Measurements from ENCODE around the gene LDAH.
"Not testable (repeated sequence)": the region's sequence is repeated elsewhere in the genome, so short reads cannot be mapped to it uniquely, and the experiment has no call there.

Gene LDAH

GRCh38 chr2:20711641-20712040, 111.3 kb downstream of the LDAH start:
- not testable (repeated sequence) for H2AFZ ChIP-seq (ENCODE audit: low read length); H3K4ac ChIP-seq (ENCODE audit: low read length); DNase-seq (ENCODE audit: low spot score); H4K91ac ChIP-seq (ENCODE audit: low read depth, low read length, poor library complexity); H3K14ac ChIP-seq (ENCODE audit: low read length); H2BK5ac ChIP-seq (ENCODE audit: low read length); H2BK15ac ChIP-seq (ENCODE audit: low read length); H3K4me3 ChIP-seq (ENCODE audit: low read length in 2 of 2); H3K79me1 ChIP-seq (ENCODE audit: low read depth, low read length); H2BK120ac ChIP-seq (ENCODE audit: low read depth, low read length); H3K9ac ChIP-seq (ENCODE audit: low read depth, low read length, poor library complexity); H3K4me1 ChIP-seq (ENCODE audit: control insufficient read depth in 2 of 2, insufficient read depth in 1 of 2, low read depth in 1 of 2, low read length in 2 of 2); H3K18ac ChIP-seq (ENCODE audit: low read length); H2AK5ac ChIP-seq (ENCODE audit: low read depth, low read length); H2BK12ac ChIP-seq (ENCODE audit: low read length); H3K4me2 ChIP-seq (ENCODE audit: insufficient read depth, low read length, poor library complexity, severe bottlenecking); H3K27ac ChIP-seq (replicated peaks; ENCODE audit: low read length); H4K8ac ChIP-seq (ENCODE audit: low read depth, low read length); H3K36me3 ChIP-seq (replicated peaks in 1 of 2; ENCODE audit: control insufficient read depth in 2 of 2, insufficient read depth in 2 of 2, low read length in 2 of 2); H3K9me3 ChIP-seq (replicated peaks in 1 of 2; ENCODE audit: control insufficient read depth in 2 of 2, insufficient read depth in 1 of 2, low read depth in 1 of 2, low read length in 2 of 2); H3K27me3 ChIP-seq (ENCODE audit: control insufficient read depth in 3 of 3, insufficient read depth in 3 of 3, low read depth in 1 of 3, low read length in 3 of 3); H3K23ac ChIP-seq (ENCODE audit: low read depth, low read length, poor library complexity)
- WGBS, 2 donors (ENCODE audit: extremely low coverage in 2 of 2, insufficient read length in 2 of 2, insufficient replicate concordance in 1 of 2), result no CpG with 5 or more reads among the region's 7 CpGs

- no peak overlapping the region for H2AFZ ChIP-seq (ENCODE audit: low read length)
- no peaks in the 10 kb centered on the region for H3K27me3 ChIP-seq (ENCODE audit: control insufficient read depth in 3 of 3, insufficient read depth in 3 of 3, low read depth in 1 of 3, low read length in 3 of 3)
- H3K14ac ChIP-seq (ENCODE audit: low read length), result no peak overlapping the region
- no peak overlapping the region for H4K8ac ChIP-seq (ENCODE audit: low read depth, low read length)
- peaks cover 0 to 3% of the 10 kb centered on the region in 2 donors for H3K9me3 ChIP-seq (replicated peaks in 1 of 2; ENCODE audit: control insufficient read depth in 2 of 2, insufficient read depth in 1 of 2, low read depth in 1 of 2, low read length in 2 of 2)
- H3K36me3 ChIP-seq (replicated peaks in 1 of 2; ENCODE audit: control insufficient read depth in 2 of 2, insufficient read depth in 2 of 2, low read length in 2 of 2), result peaks cover 0 to 2% of the 10 kb centered on the region in 2 donors
- H4K91ac ChIP-seq (ENCODE audit: low read depth, low read length, poor library complexity), result no peak overlapping the region
- no peak overlapping the region for H3K27ac ChIP-seq (replicated peaks; ENCODE audit: low read length)
- no peaks in the 10 kb centered on the region for H3K79me1 ChIP-seq (ENCODE audit: low read depth, low read length)
- H3K4me2 ChIP-seq (ENCODE audit: insufficient read depth, low read length, poor library complexity, severe bottlenecking), result no peak overlapping the region
- H3K23ac ChIP-seq (ENCODE audit: low read depth, low read length, poor library complexity), result no peak overlapping the region
- H3K4me3 ChIP-seq (ENCODE audit: low read length in 2 of 2), result no peak overlapping the region
- H2AK5ac ChIP-seq (ENCODE audit: low read depth, low read length), result no peak overlapping the region
- no peak overlapping the region for H2BK5ac ChIP-seq (ENCODE audit: low read length)
- no peak overlapping the region for H3K18ac ChIP-seq (ENCODE audit: low read length)
- H3K9ac ChIP-seq (ENCODE audit: low read depth, low read length, poor library complexity), result no peak overlapping the region
- WGBS, 2 donors (ENCODE audit: extremely low coverage in 2 of 2, insufficient read length in 2 of 2, insufficient replicate concordance in 1 of 2), result no CpG with 5 or more reads among the region's 4 CpGs
- H3K4me1 ChIP-seq (ENCODE audit: control insufficient read depth in 2 of 2, insufficient read depth in 1 of 2, low read depth in 1 of 2, low read length in 2 of 2), result peaks cover 2 to 3% of the 10 kb centered on the region in 2 donors
- H2BK15ac ChIP-seq (ENCODE audit: low read length), result no peak overlapping the region
- H3K4ac ChIP-seq (ENCODE audit: low read length), result no peak overlapping the region
- no peak overlapping the region for H2BK120ac ChIP-seq (ENCODE audit: low read depth, low read length)
- no peak overlapping the region for H2BK12ac ChIP-seq (ENCODE audit: low read length)
- DNase-seq (ENCODE audit: low spot score), result no peak
Measured at GRCh38 chr2:20707601-20708000, 115.3 kb downstream of the LDAH start.

GRCh38 chr2:20706786-20707185, 116.1 kb downstream of the LDAH start:
- Histone ChIP-seq H2AFZ (ENCODE audit: low read length) (no peak overlapping the region), H2BK120ac (ENCODE audit: low read depth, low read length) (no peak overlapping the region), H3K23ac (ENCODE audit: low read depth, low read length, poor library complexity) (no peak overlapping the region), H3K79me1 (ENCODE audit: low read depth, low read length) (no peaks in the 10 kb centered on the region), H3K36me3 (replicated peaks in 1 of 2; ENCODE audit: control insufficient read depth in 2 of 2, insufficient read depth in 2 of 2, low read length in 2 of 2) (peaks cover 0 to 2% of the 10 kb centered on the region in 2 donors), H2BK12ac (ENCODE audit: low read length) (no peak overlapping the region), H3K4me2 (ENCODE audit: insufficient read depth, low read length, poor library complexity, severe bottlenecking) (no peak overlapping the region), H3K9me3 (replicated peaks in 1 of 2; ENCODE audit: control insufficient read depth in 2 of 2, insufficient read depth in 1 of 2, low read depth in 1 of 2, low read length in 2 of 2) (peaks cover 0 to 3% of the 10 kb centered on the region in 2 donors), H2AK5ac (ENCODE audit: low read depth, low read length) (no peak overlapping the region), H3K4me3 (ENCODE audit: low read length in 2 of 2) (no peak overlapping the region), H3K27ac (replicated peaks; ENCODE audit: low read length) (no peak overlapping the region), H3K4ac (ENCODE audit: low read length) (no peak overlapping the region), H3K14ac (ENCODE audit: low read length) (no peak overlapping the region), H4K91ac (ENCODE audit: low read depth, low read length, poor library complexity) (no peak overlapping the region), H2BK15ac (ENCODE audit: low read length) (no peak overlapping the region), H3K18ac (ENCODE audit: low read length) (no peak overlapping the region), H2BK5ac (ENCODE audit: low read length) (no peak overlapping the region), H3K4me1 (ENCODE audit: control insufficient read depth in 2 of 2, insufficient read depth in 1 of 2, low read depth in 1 of 2, low read length in 2 of 2) (peaks cover 2 to 3% of the 10 kb centered on the region in 2 donors), H4K8ac (ENCODE audit: low read depth, low read length) (no peak overlapping the region), H3K27me3 (ENCODE audit: control insufficient read depth in 3 of 3, insufficient read depth in 3 of 3, low read depth in 1 of 3, low read length in 3 of 3) (no peaks in the 10 kb centered on the region), H3K9ac (ENCODE audit: low read depth, low read length, poor library complexity) (no peak overlapping the region)
- WGBS, 2 donors (ENCODE audit: extremely low coverage in 2 of 2, insufficient read length in 2 of 2, insufficient replicate concordance in 1 of 2), result no CpG with 5 or more reads among the region's 3 CpGs
- no peak for DNase-seq (ENCODE audit: low spot score)

- H3K18ac ChIP-seq (ENCODE audit: low read length), result no peak overlapping the region
- no peak overlapping the region for H3K4me2 ChIP-seq (ENCODE audit: insufficient read depth, low read length, poor library complexity, severe bottlenecking)
- no CpG with 5 or more reads among the region's 2 CpGs for WGBS, 2 donors (ENCODE audit: extremely low coverage in 2 of 2, insufficient read length in 2 of 2, insufficient replicate concordance in 1 of 2)
- no peak overlapping the region for H3K27ac ChIP-seq (replicated peaks; ENCODE audit: low read length)
- H3K4me3 ChIP-seq (ENCODE audit: low read length in 2 of 2), result no peak overlapping the region
- H3K27me3 ChIP-seq (ENCODE audit: control insufficient read depth in 3 of 3, insufficient read depth in 3 of 3, low read depth in 1 of 3, low read length in 3 of 3), result no peaks in the 10 kb centered on the region
- H2AK5ac ChIP-seq (ENCODE audit: low read depth, low read length), result no peak overlapping the region
- no peak overlapping the region for H4K8ac ChIP-seq (ENCODE audit: low read depth, low read length)
- no peak overlapping the region for H2BK5ac ChIP-seq (ENCODE audit: low read length)
- H2BK120ac ChIP-seq (ENCODE audit: low read depth, low read length), result no peak overlapping the region
- no peak overlapping the region for H3K4ac ChIP-seq (ENCODE audit: low read length)
- peaks cover 2 to 3% of the 10 kb centered on the region in 2 donors for H3K4me1 ChIP-seq (ENCODE audit: control insufficient read depth in 2 of 2, insufficient read depth in 1 of 2, low read depth in 1 of 2, low read length in 2 of 2)
- H2AFZ ChIP-seq (ENCODE audit: low read length), result no peak overlapping the region
- H3K9ac ChIP-seq (ENCODE audit: low read depth, low read length, poor library complexity), result no peak overlapping the region
- no peak overlapping the region for H3K23ac ChIP-seq (ENCODE audit: low read depth, low read length, poor library complexity)
- no peaks in the 10 kb centered on the region for H3K79me1 ChIP-seq (ENCODE audit: low read depth, low read length)
- DNase-seq (ENCODE audit: low spot score), result no peak
- H4K91ac ChIP-seq (ENCODE audit: low read depth, low read length, poor library complexity), result no peak overlapping the region
- no peak overlapping the region for H2BK12ac ChIP-seq (ENCODE audit: low read length)
- H3K9me3 ChIP-seq (replicated peaks in 1 of 2; ENCODE audit: control insufficient read depth in 2 of 2, insufficient read depth in 1 of 2, low read depth in 1 of 2, low read length in 2 of 2), result no peaks in the 10 kb centered on the region
- H3K36me3 ChIP-seq (replicated peaks in 1 of 2; ENCODE audit: control insufficient read depth in 2 of 2, insufficient read depth in 2 of 2, low read length in 2 of 2), result peaks cover 2 to 8% of the 10 kb centered on the region in 2 donors
- no peak overlapping the region for H3K14ac ChIP-seq (ENCODE audit: low read length)
- no peak overlapping the region for H2BK15ac ChIP-seq (ENCODE audit: low read length)
Measured at GRCh38 chr2:20706217-20706616, 116.7 kb downstream of the LDAH start.
